Left lung (tissue), 10 donors: ENCODE data around the gene LARGE1. TPM values are rescaled to one million over a fixed set of nuclear protein-coding genes. Genes with fewer than 3 reads are reported as not detected.

Source experiments
- ATAC-seq: fragments of 200-7000 bp; cut with Tn5 transposase; one replicate; pipeline ENCODE4 v1.9.1; 2020; ENCODE audit warnings: moderate library complexity
- DNase-seq, 4 donors: peaks; one replicate each; pipeline ENCODE4 v3.0.0-alpha.2; 2013 to 2020
- H3K27ac ChIP-seq, 2 donors: fragments of 200-600 bp; sonication (generic) in 1 of 2; one replicate each; pipeline versions ENCODE4 v1.5.0 to v1.8.0; 2020 to 2021
- H3K27me3 ChIP-seq, 2 donors: fragments of 200-600 bp; sonication (generic) in 1 of 2; one replicate each; pipeline versions ENCODE4 v1.5.0 to v1.8.0; 2020 to 2021
- H3K36me3 ChIP-seq, 2 donors: fragments of 200-600 bp; sonication (generic) in 1 of 2; one replicate each; pipeline versions ENCODE4 v1.5.0 to v1.8.0; 2020 to 2021
- H3K4me1 ChIP-seq, 2 donors: fragments of 200-600 bp; one replicate each; pipeline ENCODE4 v1.8.0; 2021
- H3K4me3 ChIP-seq, 2 donors: fragments of 200-600 bp; sonication (generic) in 1 of 2; one replicate each; pipeline versions ENCODE4 v1.5.0 to v1.8.0; 2020 to 2021; ENCODE audit warnings: mild to moderate bottlenecking in 1 of 2
- H3K9me3 ChIP-seq, 2 donors: fragments of 200-600 bp; sonication (generic) in 1 of 2; one replicate each; pipeline versions ENCODE4 v1.5.0 to v1.8.0; 2020 to 2021
- CTCF ChIP-seq, 2 donors: fragments of 200-600 bp; sonication (generic) in 1 of 2; IDR thresholded peaks; one replicate each; pipeline versions ENCODE4 v1.5.0 to v1.8.0; 2021; ENCODE audit warnings: antibody characterized with exemption in 2 of 2
- intact Hi-C, 2 donors: fragments of 100-400 bp; cut with DNase I; formaldehyde crosslinking; loops; one replicate each; pipeline versions ENCODE4 v1.11.2 to v1.14.2; 2022
- polyA plus RNA-seq, 6 donors: library from polyadenylated mRNA; unstranded; fragments of 120-200 nt; gene quantifications; one replicate each; pipeline ENCODE4 v1.2.1, GENCODE V29; 2013; ENCODE audit not compliant: insufficient read length in 6 of 6
- total RNA-seq, 2 donors: library from RNA; stranded (reverse); fragmentation: NEBNext Ultra II Directional; extraction: Animal tissue kit (Norgen Biotek cat#: 25700); gene quantifications; one replicate each; pipeline ENCODE4 v1.2.1, GENCODE V29; 2021
- donor health status: DM: no; HTN: yes; CAD: no.
- donor health status: DM: no; HTN: no; CAD: no.

Gene LARGE1
- total and polyA plus RNA-seq, 8 donors = 22.4 to 36.1 (median 33.2) TPM

GRCh38 chr22:33745501-33745900 lies 174.8 kb downstream of the LARGE1 start:
- Histone ChIP-seq H3K4me3 (no peak overlapping the region), H3K27me3 (no peaks in the 10 kb centered on the region), H3K4me1 (peaks cover 0 to 3% of the 10 kb centered on the region in 2 donors), H3K36me3 (no peaks in the 10 kb centered on the region), H3K27ac (no peak overlapping the region), H3K9me3 (no peaks in the 10 kb centered on the region)
- DNase-seq (no peak), ATAC-seq (no peak)
- no peak for TF ChIP-seq CTCF (IDR thresholded peaks at IDR 0.05)
- intact Hi-C loops = no loop called here

- Histone ChIP-seq H3K9me3 (no peaks in the 10 kb centered on the region), H3K4me1 (peaks cover 0 to 3% of the 10 kb centered on the region in 2 donors), H3K4me3 (no peak overlapping the region), H3K36me3 (no peaks in the 10 kb centered on the region), H3K27me3 (no peaks in the 10 kb centered on the region), H3K27ac (no peak overlapping the region)
- TF ChIP-seq CTCF (IDR thresholded peaks at IDR 0.05) = no peak
- ATAC-seq (no peak), DNase-seq (no peak)
- intact Hi-C loops = no loop called here
Observed at GRCh38 chr22:33743756-33744155, 176.5 kb downstream of the LARGE1 start.

GRCh38 chr22:33741025-33741424 lies 179.3 kb downstream of the LARGE1 start:
- H3K27ac ChIP-seq = no peak overlapping the region
- DNase-seq (no peak), ATAC-seq (no peak)
- no peaks in the 10 kb centered on the region for H3K9me3 ChIP-seq
- H3K36me3 ChIP-seq = no peaks in the 10 kb centered on the region
- TF ChIP-seq CTCF (IDR thresholded peaks at IDR 0.05) = no peak
- H3K4me3 ChIP-seq = no peak overlapping the region
- intact Hi-C loops = no loop called here
- H3K27me3 ChIP-seq = no peaks in the 10 kb centered on the region
- no peaks in the 10 kb centered on the region for H3K4me1 ChIP-seq

- intact Hi-C loops = no loop called here
- H3K27ac ChIP-seq = no peak overlapping the region
- no peak for DNase-seq
- no peak for TF ChIP-seq CTCF (IDR thresholded peaks at IDR 0.05)
- no peak for ATAC-seq
- no peak overlapping the region for H3K4me3 ChIP-seq
- no peaks in the 10 kb centered on the region for H3K9me3 ChIP-seq
- no peaks in the 10 kb centered on the region for H3K4me1 ChIP-seq
- no peaks in the 10 kb centered on the region for H3K36me3 ChIP-seq
- H3K27me3 ChIP-seq = no peaks in the 10 kb centered on the region
Observed at GRCh38 chr22:33739516-33739915, 180.8 kb downstream of the LARGE1 start.

- Histone ChIP-seq H3K9me3 (peaks cover 0 to 1% of the 10 kb centered on the region in 2 donors), H3K27ac (no peak overlapping the region), H3K4me3 (no peak overlapping the region), H3K36me3 (no peaks in the 10 kb centered on the region), H3K27me3 (no peaks in the 10 kb centered on the region), H3K4me1 (no peaks in the 10 kb centered on the region)
- no peak for DNase-seq
- ATAC-seq = no peak
- intact Hi-C loops = no loop called here
- no peak for TF ChIP-seq CTCF (IDR thresholded peaks at IDR 0.05)
Observed at GRCh38 chr22:33737662-33738061, 182.6 kb downstream of the LARGE1 start.
